NB4 (cell line): ENCODE measurements around the gene CEP104.

ENCODE experiments used
- DNase-seq: peaks from one replicate; pipeline ENCODE4 v3.0.0; 2010; ENCODE audit warnings: low read depth
- H3K4me3 ChIP-seq: one replicate; pipeline ENCODE4 v1.5.1; 2011; ENCODE audit warnings: mild to moderate bottlenecking, low read depth, low read length, moderate library complexity
- CTCF ChIP-seq: IDR thresholded peaks from one replicate; pipeline ENCODE4 v1.5.1; 2012; ENCODE audit warnings: low read depth, low read length
- MAX ChIP-seq: IDR thresholded peaks from 2 replicates; pipeline ENCODE4 v1.6.1; 2011; ENCODE audit warnings: low read depth, low read length
- MYC ChIP-seq: IDR thresholded peaks from 2 replicates; pipeline ENCODE4 v1.6.1; 2011; ENCODE audit warnings: low read depth, low read length
- POLR2A ChIP-seq: IDR thresholded peaks from 2 replicates; pipeline ENCODE4 v1.6.1; 2011; ENCODE audit warnings: mild to moderate bottlenecking; ENCODE audit not compliant: insufficient read length; ENCODE audit errors: extremely low read depth

CEP104 gene

GRCh38 chr1:3821004-3821403 lies 36.0 kb downstream of the CEP104 start:
- DNase-seq = no peak
- no peak overlapping the region for H3K4me3 ChIP-seq
- TF ChIP-seq MYC (no peak), POLR2A (no peak), MAX (no peak), CTCF (no peak)

- TF ChIP-seq CTCF (no peak), MAX (no peak), MYC (no peak), POLR2A (no peak)
- DNase-seq = no peak
- H3K4me3 ChIP-seq = no peak overlapping the region
Measured at GRCh38 chr1:3820316-3820715, 36.7 kb downstream of the CEP104 start.

- DNase-seq = no peak
- H3K4me3 ChIP-seq = no peak overlapping the region
- no peak for TF ChIP-seq MAX
- no peak for TF ChIP-seq POLR2A
- no peak for TF ChIP-seq CTCF
- no peak for TF ChIP-seq MYC
Measured at GRCh38 chr1:3819771-3820200, 37.2 kb downstream of the CEP104 start.

- TF ChIP-seq POLR2A (no peak), MYC (no peak), CTCF (no peak), MAX (no peak)
- no peak overlapping the region for H3K4me3 ChIP-seq
- no peak for DNase-seq
Measured at GRCh38 chr1:3817821-3818597, 39.0 kb downstream of the CEP104 start.

- no peak for DNase-seq
- no peak overlapping the region for H3K4me3 ChIP-seq
- TF ChIP-seq MYC = no peak
- TF ChIP-seq CTCF = no peak
- no peak for TF ChIP-seq MAX
- no peak for TF ChIP-seq POLR2A
Measured at GRCh38 chr1:3817138-3817740, 39.8 kb downstream of the CEP104 start.
